Stimulated activated CD8-positive, alpha-beta memory T cell treated with anti-CD3 and anti-CD28 coated beads, Interleukin-4, amount 100 ng/mL, for 4 hours (primary cell): ENCODE results near the gene CDH4.

ENCODE experiments used
- DNase-seq, 2 donors: peaks; one replicate each; pipeline ENCODE4 v3.0.0-alpha.2; 2020; ENCODE audit warnings: low read depth in 2 of 2, low spot score in 1 of 2

Gene CDH4

DNA sequence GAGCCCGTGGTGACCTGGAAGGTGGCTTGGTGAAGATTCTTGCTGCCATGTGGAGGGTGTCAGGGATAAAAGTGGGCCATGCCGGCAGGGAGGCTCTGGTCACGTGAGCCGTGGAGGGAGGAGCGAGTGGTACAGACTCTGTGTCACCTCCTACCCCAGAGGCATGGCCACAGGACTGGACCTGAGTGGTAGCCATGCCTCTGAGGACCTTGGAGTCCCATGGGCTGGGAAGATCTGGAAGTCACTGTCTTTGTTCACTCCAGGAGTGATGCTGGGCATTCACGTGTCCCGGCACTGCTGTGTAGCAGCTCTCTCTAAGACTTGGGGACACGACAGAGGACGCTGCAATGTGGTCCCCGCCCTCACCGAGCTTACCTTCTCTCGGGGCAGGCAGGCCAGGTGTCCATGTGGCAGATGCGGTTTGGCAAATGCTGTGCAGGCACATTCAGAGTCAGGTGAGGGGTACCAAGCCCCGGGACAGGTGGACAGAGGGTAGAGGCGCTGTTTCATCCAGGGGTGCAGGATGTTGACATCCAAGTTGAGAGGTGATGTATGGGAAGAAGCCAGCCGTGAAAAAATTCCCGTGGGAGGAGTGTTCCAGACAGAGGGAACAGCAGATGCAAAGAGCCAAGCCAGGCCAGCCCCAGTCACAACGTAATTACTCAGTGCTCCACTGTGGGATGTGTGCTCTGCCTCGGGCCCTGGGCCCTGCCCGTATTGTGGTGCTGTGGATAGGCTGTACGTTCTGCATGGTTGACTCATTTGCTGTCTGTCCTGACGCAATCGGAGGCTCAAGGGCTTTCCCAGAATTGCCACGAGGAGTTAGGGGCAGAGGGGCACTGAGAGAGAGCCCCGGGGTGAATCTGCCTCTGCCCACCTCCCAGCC lies 505.9 kb downstream of the CDH4 start:
- no peak for DNase-seq

GRCh38 chr20:61758564-61759200 lies 506.6 kb downstream of the CDH4 start:
- DNase-seq: no peak

- DNase-seq: no peak
Observed at GRCh38 chr20:61759286-61760065, 507.4 kb downstream of the CDH4 start.

GRCh38 chr20:61760321-61760720 lies 508.3 kb downstream of the CDH4 start:
- no peak for DNase-seq

GRCh38 chr20:61760731-61761130 lies 508.7 kb downstream of the CDH4 start:
- no peak for DNase-seq

- DNase-seq: no peak
Observed at GRCh38 chr20:61761453-61762166, 509.5 kb downstream of the CDH4 start.

- DNase-seq: no peak
Observed at GRCh38 chr20:61762167-61762710, 510.2 kb downstream of the CDH4 start.

GRCh38 chr20:61762886-61763739 lies 511.1 kb downstream of the CDH4 start:
- DNase-seq: no peak

DNA sequence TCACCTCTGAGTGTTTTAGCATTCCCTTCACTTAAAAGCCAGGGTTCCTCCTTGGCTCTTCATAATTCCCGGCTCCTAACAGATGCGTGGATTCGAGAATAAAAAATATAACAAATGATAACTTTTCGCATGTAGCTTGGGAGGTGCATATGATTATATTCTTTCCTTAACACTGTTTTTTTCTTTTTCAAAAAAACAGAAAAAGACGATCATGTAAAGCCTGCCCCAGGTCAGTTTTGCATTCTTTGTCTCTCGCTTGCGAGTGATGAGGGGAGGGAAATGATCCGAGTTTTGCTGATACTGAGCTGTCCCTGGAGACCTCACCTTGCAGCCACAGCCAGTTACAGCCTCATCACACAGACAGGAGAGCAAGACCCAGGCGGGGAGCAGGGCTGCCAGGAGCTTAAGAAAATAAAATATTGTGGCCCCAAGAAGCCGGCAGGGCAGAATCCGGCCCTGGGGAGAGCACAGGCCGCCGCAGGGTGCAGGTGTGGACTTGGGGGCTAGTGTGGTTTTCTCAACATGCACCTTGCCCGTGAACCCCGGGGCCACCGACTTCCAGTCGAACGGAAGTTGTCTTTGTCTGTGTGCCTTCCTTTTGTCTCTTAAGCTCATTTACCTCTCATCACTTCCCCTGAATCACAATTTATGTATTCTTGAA lies 511.8 kb downstream of the CDH4 start:
- DNase-seq: no peak

DNA sequence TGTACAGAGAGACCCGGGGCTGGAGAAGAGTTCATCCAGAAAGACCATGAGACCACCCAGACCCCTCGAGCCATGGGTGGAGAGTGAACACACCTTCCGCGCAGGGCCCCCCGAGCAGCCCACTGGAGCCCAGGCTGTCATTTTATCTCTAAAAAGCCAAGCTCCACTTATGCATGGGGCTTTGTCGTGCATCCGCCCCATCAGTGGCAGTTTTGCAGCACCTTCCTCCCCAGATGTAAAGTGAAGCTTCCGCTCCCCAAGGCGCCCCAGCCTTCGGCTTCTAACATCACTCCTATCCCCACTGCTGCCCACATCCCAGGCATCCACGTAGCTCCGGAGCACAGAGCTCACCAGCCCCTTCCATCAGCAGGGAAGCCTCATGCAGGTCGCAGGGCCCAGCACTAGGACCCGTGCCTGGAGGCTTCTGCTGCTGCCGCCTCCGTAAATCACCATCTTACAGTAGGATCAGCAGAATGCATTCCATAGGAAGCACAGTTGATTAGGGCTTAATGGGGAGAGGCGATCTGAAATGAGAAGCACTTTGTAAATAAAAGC lies 512.5 kb downstream of the CDH4 start:
- no peak for DNase-seq

DNA sequence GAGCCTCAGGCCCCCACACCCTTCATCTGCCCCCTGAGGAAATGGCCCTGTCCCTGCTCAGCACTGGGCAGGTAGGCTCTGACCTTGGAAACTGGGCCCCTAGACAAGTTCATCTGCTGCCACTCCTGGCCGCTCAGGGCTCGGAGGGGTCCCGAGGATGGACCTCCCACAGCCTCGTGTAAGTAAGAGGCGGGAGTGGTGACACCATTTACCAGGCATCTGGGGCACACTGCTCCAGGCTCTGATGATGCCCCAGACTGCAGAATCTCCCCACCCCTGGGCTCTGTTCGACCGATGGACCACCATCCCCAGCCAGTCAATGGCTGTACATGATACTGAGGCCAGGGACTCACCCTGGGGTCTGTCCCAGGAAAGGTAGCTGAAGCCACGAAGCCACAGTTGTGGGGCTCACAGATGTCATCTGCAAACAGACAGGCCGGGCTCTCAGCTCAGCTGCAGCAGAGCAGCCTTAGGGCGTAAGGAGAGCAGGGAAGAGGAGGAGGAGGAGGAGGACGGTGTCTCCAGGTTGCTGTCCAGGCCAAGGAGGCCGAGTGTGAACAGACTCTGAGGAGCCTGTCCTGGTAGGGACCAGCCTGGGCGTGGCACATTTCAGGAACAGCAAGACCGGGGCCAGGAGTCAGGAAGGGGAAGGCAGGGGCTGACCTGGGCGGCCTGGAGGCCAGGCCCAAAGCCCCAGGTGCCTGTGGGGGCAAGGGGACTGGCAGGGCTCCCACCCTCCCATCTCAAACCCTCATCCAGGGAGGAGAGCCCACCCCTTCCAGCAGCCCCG lies 513.2 kb downstream of the CDH4 start:
- DNase-seq: no peak

GRCh38 chr20:61765871-61766654 lies 514.0 kb downstream of the CDH4 start:
- DNase-seq: no peak

- no peak for DNase-seq
Observed at GRCh38 chr20:61766921-61767610, 515.0 kb downstream of the CDH4 start.

DNA sequence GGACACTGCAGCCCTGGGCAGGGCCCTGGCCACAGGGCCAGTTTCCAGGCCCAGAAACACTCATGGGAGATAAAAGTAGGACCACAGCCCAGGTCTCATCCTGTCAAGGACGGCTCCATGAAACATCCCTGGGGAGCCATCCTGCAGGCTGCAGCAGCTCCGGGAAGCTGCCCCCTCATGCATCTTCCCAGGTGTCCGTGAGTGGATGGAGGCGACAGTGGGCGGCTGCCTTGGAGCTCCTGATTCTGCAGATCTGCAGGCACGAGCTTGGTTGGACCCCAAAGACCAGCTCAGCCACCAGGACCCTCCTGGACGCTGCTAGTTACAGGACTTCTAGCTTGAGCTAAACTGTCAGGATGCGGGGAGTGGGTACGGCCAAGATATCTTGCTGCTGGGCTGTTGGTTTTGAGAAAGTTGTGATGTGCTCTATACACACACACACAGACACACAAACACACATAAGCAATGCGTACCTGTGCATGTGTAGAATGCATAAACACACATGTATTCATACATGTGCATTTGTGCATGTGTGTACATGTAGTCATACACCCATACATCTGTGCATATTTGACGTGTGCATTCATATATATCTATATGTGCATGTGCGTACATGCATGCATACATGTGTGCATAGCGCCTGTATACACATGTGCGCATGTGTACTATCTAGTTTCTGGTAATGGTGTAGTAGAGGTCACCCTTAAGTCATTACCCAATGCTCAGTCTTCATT lies 515.9 kb downstream of the CDH4 start:
- no peak for DNase-seq

DNA sequence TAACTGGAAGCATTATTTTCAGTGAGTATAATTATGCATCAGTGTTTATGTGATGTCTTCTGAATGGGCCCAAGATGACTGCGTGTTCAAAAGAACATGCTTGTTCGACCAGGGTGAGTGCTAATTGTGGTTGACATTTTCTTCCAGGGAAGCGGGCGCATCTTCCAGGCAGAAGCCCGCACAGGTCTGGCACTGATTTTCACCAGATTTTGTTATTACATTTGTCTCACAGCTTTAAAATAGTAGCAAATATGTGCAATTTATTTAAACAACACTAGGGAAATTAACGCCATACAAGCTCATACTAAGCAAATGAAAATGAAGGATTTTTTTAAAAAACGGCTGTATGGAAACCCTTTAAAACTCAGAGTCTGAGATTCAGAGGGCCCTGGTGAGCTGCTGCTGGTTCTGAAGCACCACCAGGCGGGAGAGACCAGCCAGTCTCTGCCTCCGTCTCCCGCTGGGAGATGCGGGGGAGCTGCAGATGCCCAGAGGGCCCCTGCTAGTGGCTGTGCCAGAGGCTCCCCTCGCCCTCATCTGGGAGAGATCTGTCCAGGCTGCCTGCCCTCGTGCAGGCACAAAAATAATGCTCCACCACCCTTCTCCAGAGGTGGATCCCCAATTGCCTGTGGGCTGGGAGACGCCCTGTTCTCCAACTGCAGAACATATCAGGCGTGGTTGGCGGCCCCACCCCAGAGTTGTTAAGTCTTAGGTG lies 516.7 kb downstream of the CDH4 start:
- DNase-seq: no peak
